HG02938 (cell line): Measurements from ENCODE around the gene MICB.

Experiments
- ATAC-seq: cut with Tn5 transposase; IDR thresholded peaks from one replicate; pipeline ENCODE4 v1.9.1; 2021; ENCODE audit warnings: mild to moderate bottlenecking, moderate library complexity; ENCODE audit not compliant: unreplicated experiment

Gene MICB

GRCh38 chr6:31559606-31559957 lies 61.6 kb downstream of the MICB start:
- no peak for ATAC-seq

- ATAC-seq: peak; percentile 52
These were observed 62.2 kb downstream of the MICB start for GRCh38 chr6:31559958-31560696.

- no peak for ATAC-seq
These were observed 62.7 kb downstream of the MICB start for GRCh38 chr6:31560697-31561058.
